Erythroblast (primary cell): ENCODE measurements around the gene MAP3K7CL.

ENCODE experiments used
- GATA1 ChIP-seq: IDR thresholded peaks from 2 replicates; pipeline ENCODE4 v1.6.1; 2011; ENCODE audit warnings: low read depth, mild to moderate bottlenecking, control low read depth, low read length, moderate library complexity
- POLR2A ChIP-seq: IDR thresholded peaks from 2 replicates; pipeline ENCODE4 v1.6.1; 2011; ENCODE audit warnings: mild to moderate bottlenecking, low read length

GRCh38 chr21:29179503-29179902 lies 49.1 kb downstream of the MAP3K7CL start:
- TF ChIP-seq POLR2A (no peak), GATA1 (no peak)
